Iris pigment epithelial cell (primary cell): ENCODE results near the gene GRHL1.

Experiments used
- DNase-seq: peaks from one replicate; pipeline ENCODE4 v3.0.0-alpha.2; 2011; ENCODE audit warnings: low read depth

The GRHL1 gene

DNA sequence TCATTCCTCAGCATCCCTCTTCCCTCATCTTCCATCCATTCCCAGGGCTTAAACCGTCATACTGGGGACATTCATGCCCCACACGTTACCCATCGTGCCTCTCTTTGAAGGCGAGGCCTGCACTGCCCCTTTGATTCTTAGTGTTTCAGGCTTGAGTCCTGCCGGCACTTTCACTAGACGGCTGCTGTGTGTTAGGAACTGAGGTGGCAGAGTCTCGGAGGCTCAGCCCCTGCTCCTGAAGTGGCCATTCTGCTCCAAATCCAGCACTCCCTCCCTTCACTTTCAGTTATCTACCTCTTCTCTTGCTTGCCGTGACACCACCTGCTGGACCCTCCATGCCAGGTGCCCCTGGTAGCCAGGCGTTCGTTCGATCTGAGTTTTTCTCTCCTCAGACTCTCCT, 43.0 kb downstream of the GRHL1 start:
- DNase-seq: no peak

DNA sequence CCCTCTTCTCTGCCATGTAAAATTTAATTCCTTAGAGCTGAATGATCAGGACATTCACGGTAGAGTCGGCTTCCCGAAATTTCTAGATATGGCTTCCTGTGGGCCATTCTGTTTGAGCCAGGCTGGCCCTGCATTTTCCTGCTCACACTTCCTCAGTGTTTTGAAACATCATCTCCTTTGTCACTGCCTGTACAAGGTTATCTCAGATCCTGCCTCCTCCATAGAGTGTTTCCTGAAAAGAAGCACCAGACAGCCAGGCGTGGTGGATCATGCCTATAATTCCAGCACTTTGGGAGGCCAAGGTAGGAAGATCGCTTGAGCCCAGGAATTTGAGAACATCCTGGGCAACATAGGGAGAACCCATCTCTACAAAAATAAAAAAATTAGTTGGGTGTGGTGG, 43.6 kb downstream of the GRHL1 start:
- no peak for DNase-seq

DNA sequence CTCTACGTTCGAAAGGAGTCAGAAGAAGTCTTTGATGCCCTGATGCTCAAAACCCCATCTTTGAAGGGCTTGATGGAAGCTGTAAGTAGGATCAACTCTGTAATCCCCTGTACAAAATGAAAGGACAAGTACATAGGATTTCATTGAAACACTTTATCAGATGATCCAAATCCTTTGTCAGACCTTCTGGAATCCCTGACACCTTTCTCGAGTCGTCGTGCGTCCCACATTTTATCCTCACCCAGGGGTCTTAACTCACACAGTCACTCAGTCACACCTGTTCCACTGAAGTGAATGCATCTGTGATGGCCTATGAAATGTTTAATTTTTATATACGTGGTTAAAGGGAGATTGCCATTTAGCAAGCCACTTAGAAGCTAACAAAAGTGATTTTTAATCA, 44.8 kb downstream of the GRHL1 start:
- no peak for DNase-seq

DNA sequence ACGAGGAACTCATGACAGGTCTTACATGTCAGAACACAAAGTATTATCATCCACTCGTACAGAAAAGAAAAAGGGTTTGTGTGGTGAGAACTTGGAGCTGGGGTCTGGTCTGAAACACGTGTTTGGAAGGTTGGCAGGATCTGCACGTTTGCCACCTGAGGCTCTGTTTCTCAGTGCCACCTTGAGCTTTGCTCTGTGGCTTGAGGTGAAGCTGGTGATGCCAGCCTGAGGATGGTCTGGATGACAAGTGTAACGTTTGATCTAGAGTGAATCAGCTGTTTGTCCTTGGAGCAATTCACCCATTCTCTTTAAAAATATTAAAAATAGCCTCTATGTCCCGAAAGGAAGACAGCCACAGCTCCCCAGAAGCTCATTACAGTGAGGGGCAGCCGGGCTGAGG, 46.4 kb downstream of the GRHL1 start:
- DNase-seq: no peak

DNA sequence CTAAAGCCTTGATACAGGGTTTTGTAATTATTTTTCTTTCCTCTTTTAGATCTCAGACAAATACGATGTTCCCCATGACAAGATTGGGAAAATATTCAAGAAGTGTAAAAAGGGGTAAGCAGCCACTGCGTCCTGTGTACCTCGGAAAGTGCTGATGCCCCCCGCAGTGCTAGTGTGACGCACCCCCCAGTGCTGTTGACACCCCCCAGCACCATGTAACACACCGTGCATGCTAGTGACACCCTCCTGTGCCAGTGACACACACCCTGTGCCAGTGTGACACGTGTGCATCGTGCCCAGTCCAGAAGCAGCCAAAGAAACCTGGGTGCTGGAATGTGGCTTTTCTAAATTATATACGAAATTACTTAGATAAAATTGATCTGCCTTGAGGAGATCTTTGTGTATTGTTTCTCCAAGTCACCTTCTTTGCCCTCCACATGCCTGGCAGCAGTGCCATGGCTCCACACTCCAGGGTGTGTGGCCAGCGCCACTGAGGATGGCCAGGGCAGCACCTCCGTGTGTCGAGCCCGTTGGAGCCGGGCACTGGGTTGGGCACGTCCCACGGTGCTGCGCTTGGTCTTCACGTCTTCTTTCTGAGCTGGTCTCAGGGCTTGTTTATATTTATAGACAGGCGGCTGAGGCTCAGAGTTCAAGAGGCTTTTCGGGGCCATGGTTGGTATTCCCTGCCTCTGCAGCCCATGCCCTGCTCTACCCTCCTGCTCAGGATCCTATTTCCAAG, 47.6 kb downstream of the GRHL1 start:
- DNase-seq: no peak

DNA sequence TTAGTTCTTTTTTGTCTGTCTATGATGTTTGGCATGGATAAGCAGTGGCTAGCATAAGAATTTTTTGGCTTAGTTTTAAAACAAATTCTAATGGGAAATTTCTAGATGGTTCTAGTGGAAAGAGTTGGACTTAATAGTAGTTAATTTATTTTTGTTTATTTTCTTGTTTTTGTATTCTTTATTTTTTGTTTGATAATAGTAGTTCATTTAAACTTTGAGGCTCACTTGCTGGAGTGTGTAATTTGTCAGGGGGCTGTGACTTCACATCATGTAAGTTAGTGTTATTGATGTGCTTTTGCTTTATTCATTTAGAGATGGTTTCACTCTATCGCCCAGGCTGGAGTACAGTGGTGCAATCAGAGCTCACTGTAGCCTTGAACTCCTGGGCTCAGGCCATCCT, 48.2 kb downstream of the GRHL1 start:
- no peak for DNase-seq

DNA sequence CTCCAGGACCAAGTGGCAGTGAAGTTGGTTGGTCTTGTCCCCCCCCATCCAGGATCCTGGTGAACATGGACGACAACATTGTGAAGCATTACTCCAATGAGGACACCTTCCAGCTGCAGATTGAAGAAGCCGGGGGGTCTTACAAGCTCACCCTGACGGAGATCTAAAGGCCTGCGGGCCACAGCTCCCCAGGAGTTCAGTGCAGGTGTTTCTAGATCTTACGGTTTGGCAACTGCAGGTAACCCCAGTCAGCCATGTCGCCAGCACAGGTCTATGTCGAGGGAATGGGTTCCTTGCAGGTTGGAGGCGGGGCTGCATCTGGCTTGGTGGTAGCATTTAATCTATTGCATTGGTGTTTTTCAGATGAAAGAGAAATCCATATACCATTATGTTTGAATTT, 49.0 kb downstream of the GRHL1 start:
- no peak for DNase-seq

- no peak for DNase-seq
These were observed 50.1 kb downstream of the GRHL1 start for GRCh38 chr2:10001586-10001985.

DNA sequence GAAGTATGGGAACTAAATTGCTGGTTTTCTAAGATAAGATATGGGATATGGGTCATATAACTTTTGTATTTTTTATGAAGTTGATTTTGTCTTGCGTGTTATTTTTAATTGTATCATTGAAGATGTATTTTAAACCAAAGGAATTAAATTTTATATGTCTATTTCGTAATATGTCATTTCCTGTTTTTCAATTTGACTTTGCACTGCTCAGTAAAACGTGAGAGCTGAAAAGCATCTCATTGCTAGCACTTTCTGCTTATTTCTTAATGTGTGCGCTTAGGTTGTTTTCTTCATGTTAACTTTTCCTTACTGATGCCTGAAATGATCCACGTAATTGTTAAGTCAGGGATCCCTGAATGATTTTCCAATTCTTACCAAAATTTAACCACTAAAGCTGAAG, 50.6 kb downstream of the GRHL1 start:
- DNase-seq: no peak

DNA sequence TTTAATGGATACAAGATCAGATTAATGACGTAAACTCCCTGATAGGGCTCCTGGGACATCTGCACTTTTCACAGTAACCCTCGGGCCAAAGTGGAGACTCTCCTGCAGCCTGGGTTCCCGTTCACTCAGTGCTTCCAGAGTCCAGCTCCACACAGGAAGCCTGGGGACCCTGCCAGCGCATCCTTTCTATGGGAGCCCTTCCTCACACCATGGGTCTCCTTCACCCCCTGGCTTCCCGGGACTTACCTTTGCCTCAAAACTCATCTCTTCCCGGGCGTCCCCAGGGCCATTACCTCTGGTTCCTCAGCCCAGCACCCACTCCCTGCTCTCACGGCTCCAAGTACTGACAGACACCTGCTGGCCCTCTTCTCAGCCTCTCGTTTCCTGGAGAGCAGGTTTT, 51.2 kb downstream of the GRHL1 start:
- DNase-seq: no peak

GRCh38 chr2:10003206-10004125, 52.0 kb downstream of the GRHL1 start:
- no peak for DNase-seq

GRCh38 chr2:10004401-10004800, 52.9 kb downstream of the GRHL1 start:
- DNase-seq: no peak

DNA sequence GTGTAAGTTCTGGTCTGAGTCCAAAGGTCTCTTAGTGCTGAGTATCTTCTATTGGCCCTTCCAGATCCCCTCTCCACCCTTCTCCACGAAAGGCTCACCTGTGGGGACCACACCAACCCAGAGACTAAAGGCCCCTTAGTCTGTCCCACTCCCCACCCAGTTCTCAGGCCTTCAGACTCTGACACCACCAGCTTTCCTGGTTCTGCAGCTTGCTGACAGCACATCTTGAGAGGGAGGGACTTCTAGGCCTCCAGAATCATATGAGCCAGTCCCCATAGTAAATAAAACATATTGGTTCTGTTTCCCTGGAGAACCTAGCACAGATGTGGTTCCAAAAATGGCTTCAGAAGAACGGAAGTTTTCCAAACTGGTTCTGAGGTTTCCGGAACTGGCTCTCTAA, 53.3 kb downstream of the GRHL1 start:
- DNase-seq: no peak

DNA sequence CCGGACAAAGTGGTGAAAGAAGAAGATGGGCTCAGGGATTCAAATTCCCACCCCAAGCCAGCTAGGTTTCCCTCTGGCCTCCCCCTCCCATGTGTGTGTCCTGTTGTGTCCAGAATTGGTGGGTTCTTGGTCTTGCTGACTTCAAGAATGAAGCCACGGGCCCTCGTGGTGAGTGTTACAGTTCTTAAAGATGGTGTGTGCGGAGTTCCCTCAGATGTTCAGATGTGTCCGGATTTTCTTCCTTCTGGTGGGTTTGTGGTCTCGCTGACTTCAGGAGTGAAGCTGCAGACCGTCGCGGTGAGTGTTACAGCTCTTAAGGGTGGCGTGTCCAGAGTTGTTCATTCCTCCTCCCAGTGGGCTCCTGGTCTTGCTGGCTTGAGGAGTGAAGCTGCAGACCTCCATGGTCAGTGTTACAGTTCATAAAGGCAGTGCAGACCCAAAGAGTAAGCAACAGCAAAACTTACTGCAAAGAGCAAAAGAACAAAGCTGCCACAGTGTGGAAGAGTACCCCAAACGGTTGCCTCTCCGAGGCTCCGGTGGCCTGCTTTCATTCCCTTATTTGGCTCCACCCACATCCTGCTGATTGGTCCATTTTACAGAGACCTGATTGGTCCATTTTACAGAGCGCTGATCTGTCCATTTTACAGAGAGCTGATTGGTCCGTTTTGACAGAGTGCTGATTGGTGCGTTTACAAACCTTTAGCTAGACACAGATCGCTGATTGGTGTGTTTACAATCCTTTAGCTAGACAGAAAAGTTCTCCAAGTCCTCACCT, 54.2 kb downstream of the GRHL1 start:
- DNase-seq: no peak

DNA sequence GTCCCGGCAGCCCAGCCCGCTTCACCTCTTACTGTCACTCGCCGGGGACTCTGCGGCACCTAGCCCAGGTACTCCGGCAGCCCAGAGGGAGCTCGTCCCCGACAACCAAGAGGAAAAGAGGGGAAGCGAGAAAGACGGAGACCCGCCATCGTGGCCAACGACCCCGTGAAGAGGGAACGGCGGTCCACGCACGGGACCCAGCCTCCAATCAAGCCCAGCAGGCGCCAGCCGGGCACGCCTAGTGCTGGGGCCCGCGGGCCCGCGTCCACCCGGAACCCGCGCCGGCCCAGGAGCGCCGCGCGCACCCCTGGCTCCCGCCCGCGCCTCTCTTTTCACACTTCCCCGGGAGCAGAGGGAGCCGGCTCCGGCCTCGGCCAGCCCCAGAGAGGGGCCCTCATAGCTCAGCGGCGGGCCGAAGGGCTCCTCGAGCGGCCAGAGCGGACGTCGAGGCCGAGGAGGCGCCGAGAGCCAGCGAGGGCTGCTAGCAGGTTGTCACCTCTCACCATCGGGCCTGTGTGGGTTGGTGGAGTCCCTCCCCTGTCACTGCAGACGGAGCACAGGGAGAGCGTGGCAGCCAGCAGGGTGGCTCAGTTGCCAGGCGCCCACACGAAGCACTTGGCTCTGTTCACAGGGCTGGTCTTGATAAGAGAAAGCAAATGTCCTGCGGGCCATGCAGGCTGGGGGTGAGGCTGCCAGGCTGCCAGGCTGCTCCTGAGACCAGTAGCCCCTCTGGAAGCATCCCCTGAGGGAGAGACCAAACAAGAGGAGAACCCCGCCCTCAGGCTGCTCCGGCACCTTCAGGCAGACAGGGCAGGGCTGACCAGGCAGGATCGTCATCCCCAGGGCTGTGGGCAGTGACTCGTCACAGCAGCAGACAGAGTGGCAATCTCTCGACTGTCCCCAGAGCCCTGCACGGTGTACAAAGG, 55.0 kb downstream of the GRHL1 start:
- DNase-seq: no peak

DNA sequence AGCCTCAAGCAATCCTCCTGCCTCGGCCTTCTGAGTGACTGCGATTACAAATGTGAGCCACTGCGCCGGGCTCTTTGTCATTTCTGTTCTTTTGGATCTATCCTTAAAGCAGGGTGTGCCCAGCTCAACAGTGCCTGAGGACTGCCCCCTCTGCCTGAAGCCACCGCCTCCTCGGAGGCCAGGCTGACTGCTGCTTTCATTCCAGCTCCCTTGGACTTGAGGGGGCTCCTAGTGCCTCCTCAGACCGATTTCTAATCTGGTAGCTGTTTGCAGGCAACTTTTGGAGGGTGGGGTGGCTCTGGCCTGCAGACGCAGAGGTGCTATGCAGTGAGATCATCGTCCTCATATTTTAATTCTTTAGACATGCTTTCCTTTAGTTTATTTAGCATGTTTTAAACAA, 55.9 kb downstream of the GRHL1 start:
- no peak for DNase-seq

DNA sequence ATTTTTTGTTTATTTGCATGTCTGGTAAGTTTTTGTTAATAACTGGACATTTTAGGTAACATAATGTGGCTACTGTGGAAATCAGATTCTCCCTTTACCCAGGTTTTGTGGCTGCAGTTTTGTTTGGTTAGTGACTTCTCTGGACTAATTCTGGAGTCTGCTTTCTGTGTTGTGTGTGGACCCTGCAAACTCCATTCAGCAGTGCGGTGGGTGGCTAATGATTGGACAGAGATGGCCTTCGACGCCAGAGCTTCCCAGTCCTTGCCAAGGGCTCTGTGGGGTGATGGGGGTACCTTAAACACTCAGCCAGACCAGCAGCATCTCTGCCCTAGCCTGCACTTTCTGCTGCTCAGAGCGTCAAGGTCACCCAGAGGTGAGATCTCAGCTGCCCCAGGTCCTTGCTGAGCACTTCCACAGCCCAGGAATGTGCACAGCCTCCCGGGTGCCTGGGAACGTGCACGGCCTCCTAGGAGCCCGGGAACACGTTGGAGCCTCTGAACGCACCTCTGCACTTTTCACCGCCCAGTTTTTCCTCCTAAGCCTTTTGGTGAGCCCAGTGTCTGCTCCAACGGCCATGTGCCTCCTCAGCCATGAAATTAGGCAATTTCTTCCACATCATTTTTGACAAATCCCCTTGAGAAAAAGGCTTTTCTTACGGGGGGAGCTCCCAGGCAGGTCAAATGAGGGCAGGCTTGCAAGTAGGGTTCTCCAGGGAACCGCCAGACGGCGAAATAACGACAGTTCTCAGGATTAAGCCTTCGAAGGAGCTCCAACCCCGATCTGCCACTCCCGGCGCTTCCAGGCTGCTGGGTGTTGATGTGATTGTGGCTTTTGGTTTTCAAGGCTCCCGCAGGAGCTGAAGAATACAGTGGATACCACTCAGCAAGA, 56.7 kb downstream of the GRHL1 start:
- DNase-seq: no peak

DNA sequence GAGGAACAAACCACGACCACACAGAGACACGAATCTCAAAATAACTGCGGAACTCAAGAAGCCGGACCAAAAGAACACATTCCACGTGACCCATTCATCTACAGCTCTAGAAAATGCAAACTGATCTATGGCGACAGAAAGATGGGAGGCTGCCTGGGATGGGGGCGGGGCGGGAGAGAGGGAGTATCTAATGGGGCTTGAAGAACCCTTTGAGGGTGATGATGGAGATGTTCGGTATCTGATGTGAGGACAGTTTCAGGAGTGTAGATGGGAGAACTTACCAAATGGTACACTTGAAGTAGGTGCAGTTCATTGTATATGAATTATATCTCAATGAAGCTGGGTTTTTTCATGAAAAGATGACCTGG, 57.3 kb downstream of the GRHL1 start:
- DNase-seq: no peak

- DNase-seq: no peak
These were observed 57.8 kb downstream of the GRHL1 start for GRCh38 chr2:10009271-10009810.
